Measurements from ENCODE around the gene CBR1. TPM values are rescaled to one million over a fixed set of nuclear protein-coding genes. Genes with fewer than 3 reads are reported as not detected.

Gene CBR1
- polyA plus RNA-seq, 1 donor (not counting 4 experiments of a cell fraction or from before 2014, with no cell fraction given): 207 TPM

- Histone ChIP-seq H3K4me1 (ENCODE audit: control insufficient read depth, extremely low read depth, insufficient read depth, low read length) (no peaks in the 10 kb centered on the region), H3K27me3 (ENCODE audit: control insufficient read depth, extremely low read depth, insufficient read depth, low read length) (no peaks in the 10 kb centered on the region), H3K4me2 (ENCODE audit: control insufficient read depth, extremely low read depth, insufficient read depth, low read depth, low read length) (no peak overlapping the region), H3K36me3 (ENCODE audit: control insufficient read depth in 2 of 2, extremely low read depth in 1 of 2, insufficient read depth in 2 of 2, low read length in 2 of 2) (peaks cover 34 to 45% of the 10 kb centered on the region in 2 experiments), H3K9me1 (ENCODE audit: control insufficient read depth, extremely low read depth, insufficient read depth, low read length) (no peaks in the 10 kb centered on the region), H3K4me3 (ENCODE audit: control insufficient read depth in 2 of 3, extremely low read depth in 1 of 3, insufficient read depth in 2 of 3, low read depth in 1 of 3, low read length in 3 of 3) (no peak overlapping the region), H3K9me3 (ENCODE audit: control insufficient read depth, low read depth, low read length) (no peaks in the 10 kb centered on the region), H4K20me1 (ENCODE audit: control insufficient read depth, extremely low read depth, insufficient read depth, low read length) (no peaks in the 10 kb centered on the region), H3K79me2 (ENCODE audit: control insufficient read depth, insufficient read depth, low read length) (no peaks in the 10 kb centered on the region), H3K27ac (ENCODE audit: control insufficient read depth, insufficient read depth, low read length) (no peak overlapping the region), H3K9ac (ENCODE audit: control insufficient read depth, extremely low read depth, insufficient read depth, low read length) (no peak overlapping the region), H2AFZ (ENCODE audit: control insufficient read depth, low read length) (no peak overlapping the region)
- TF ChIP-seq CTCF (optimal IDR thresholded peaks at IDR 0.05 in 1 of 3, IDR thresholded peaks at IDR 0.05 in 1 of 3, conservative IDR thresholded peaks at IDR 0.05 in 1 of 3; ENCODE audit: extremely low read depth in 1 of 3, insufficient read depth in 2 of 3, low read length in 3 of 3): no peak
- no peak for TF ChIP-seq EZH2 (IDR thresholded peaks at IDR 0.05; ENCODE audit: low read length)
- dilution Hi-C loops (cut with MboI; ENCODE audit: extremely low pct_ligation_motif_present, low sequenced_read_pairs): no loop called here
- FAIRE-seq (no peak), DNase-seq (ENCODE audit: low read depth, low spot score) (no peak)
Measured at GRCh38 chr21:36044056-36044455, 25.8 kb upstream of the CBR1 start.

GRCh38 chr21:36045993-36046392 lies 23.8 kb upstream of the CBR1 start:
- dilution Hi-C loops (cut with MboI; ENCODE audit: extremely low pct_ligation_motif_present, low sequenced_read_pairs): no loop called here

More at GRCh38 chr21:36045993-36046392, 23.8 kb upstream of the CBR1 start:
- H3K27ac ChIP-seq (ENCODE audit: control insufficient read depth, insufficient read depth, low read length): no peak overlapping the region
- H3K79me2 ChIP-seq (ENCODE audit: control insufficient read depth, insufficient read depth, low read length): peaks cover 3% of the 10 kb centered on the region
- H3K36me3 ChIP-seq (ENCODE audit: control insufficient read depth in 2 of 2, extremely low read depth in 1 of 2, insufficient read depth in 2 of 2, low read length in 2 of 2): peaks cover 29 to 49% of the 10 kb centered on the region in 2 experiments
- no peak overlapping the region for H3K9ac ChIP-seq (ENCODE audit: control insufficient read depth, extremely low read depth, insufficient read depth, low read length)
- TF ChIP-seq CTCF (optimal IDR thresholded peaks at IDR 0.05 in 1 of 3, IDR thresholded peaks at IDR 0.05 in 1 of 3, conservative IDR thresholded peaks at IDR 0.05 in 1 of 3; ENCODE audit: extremely low read depth in 1 of 3, insufficient read depth in 2 of 3, low read length in 3 of 3) (no peak), EZH2 (IDR thresholded peaks at IDR 0.05; ENCODE audit: low read length) (no peak)
- FAIRE-seq: no peak
- H3K4me1 ChIP-seq (ENCODE audit: control insufficient read depth, extremely low read depth, insufficient read depth, low read length): no peaks in the 10 kb centered on the region
- H2AFZ ChIP-seq (ENCODE audit: control insufficient read depth, low read length): no peak overlapping the region
- no peaks in the 10 kb centered on the region for H4K20me1 ChIP-seq (ENCODE audit: control insufficient read depth, extremely low read depth, insufficient read depth, low read length)
- H3K4me3 ChIP-seq (ENCODE audit: control insufficient read depth in 2 of 3, extremely low read depth in 1 of 3, insufficient read depth in 2 of 3, low read depth in 1 of 3, low read length in 3 of 3): no peak overlapping the region
- H3K4me2 ChIP-seq (ENCODE audit: control insufficient read depth, extremely low read depth, insufficient read depth, low read depth, low read length): no peak overlapping the region
- H3K9me1 ChIP-seq (ENCODE audit: control insufficient read depth, extremely low read depth, insufficient read depth, low read length): no peaks in the 10 kb centered on the region
- DNase-seq (ENCODE audit: low read depth, low spot score): no peak
- no peaks in the 10 kb centered on the region for H3K27me3 ChIP-seq (ENCODE audit: control insufficient read depth, extremely low read depth, insufficient read depth, low read length)
- H3K9me3 ChIP-seq (ENCODE audit: control insufficient read depth, low read depth, low read length): no peaks in the 10 kb centered on the region

Data from keratinocyte (primary cell).